Measurements from ENCODE around the gene NR4A1. TPM values are rescaled to one million over a fixed set of nuclear protein-coding genes. Genes with fewer than 3 reads are reported as not detected.
"Not testable (repeated sequence)": the region's sequence is repeated elsewhere in the genome, so short reads cannot be mapped to it uniquely, and the experiment has no call there.

NR4A1 gene
- total RNA-seq, 1 donor from 2014 or later = 11.4 TPM

DNA sequence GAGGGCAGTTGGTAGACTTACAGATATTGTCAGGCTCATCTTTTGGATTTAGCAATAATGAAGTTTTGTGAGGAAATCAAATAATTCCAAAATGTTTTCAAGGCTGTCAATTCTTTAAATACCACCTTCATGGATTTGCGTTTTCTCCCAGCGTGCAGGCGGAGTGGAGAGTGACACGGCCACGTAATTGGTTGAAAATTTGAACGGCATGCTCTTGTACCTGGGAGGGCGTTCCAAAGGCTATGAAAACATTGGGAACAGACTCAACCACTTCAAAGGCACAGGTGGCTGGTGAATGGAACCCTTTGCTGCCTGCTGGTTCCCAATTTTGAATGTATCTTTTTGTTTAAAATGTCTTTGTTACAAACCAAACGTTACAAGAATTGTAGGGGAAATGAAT lies 40.6 kb downstream of the NR4A1 start:
- Mint-ChIP-seq H3K4me3 (no peak overlapping the region), H3K9me3 (peaks cover 4% of the 10 kb centered on the region), H3K4me1 (ENCODE audit: unreplicated experiment) (no peaks in the 10 kb centered on the region), H3K27ac (no peak overlapping the region), H3K27me3 (peaks cover 65% of the 10 kb centered on the region), H3K36me3 (no peaks in the 10 kb centered on the region)
- no peak for DNase-seq (ENCODE audit: extremely low spot score, unreplicated experiment)
- TF ChIP-seq, protein P1, sequence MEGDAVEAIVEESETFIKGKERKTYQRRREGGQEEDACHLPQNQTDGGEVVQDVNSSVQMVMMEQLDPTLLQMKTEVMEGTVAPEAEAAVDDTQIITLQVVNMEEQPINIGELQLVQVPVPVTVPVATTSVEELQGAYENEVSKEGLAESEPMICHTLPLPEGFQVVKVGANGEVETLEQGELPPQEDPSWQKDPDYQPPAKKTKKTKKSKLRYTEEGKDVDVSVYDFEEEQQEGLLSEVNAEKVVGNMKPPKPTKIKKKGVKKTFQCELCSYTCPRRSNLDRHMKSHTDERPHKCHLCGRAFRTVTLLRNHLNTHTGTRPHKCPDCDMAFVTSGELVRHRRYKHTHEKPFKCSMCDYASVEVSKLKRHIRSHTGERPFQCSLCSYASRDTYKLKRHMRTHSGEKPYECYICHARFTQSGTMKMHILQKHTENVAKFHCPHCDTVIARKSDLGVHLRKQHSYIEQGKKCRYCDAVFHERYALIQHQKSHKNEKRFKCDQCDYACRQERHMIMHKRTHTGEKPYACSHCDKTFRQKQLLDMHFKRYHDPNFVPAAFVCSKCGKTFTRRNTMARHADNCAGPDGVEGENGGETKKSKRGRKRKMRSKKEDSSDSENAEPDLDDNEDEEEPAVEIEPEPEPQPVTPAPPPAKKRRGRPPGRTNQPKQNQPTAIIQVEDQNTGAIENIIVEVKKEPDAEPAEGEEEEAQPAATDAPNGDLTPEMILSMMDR (conservative IDR thresholded peaks at IDR 0.05) = no peak

- peak overlapping the region; percentile 76 for H3K27ac Mint-ChIP-seq
- H3K36me3 Mint-ChIP-seq = no peaks in the 10 kb centered on the region
- no peak for DNase-seq (ENCODE audit: extremely low spot score, unreplicated experiment)
- TF ChIP-seq, protein P1 (conservative IDR thresholded peaks at IDR 0.05) = no peak
- no peaks in the 10 kb centered on the region for H3K4me1 Mint-ChIP-seq (ENCODE audit: unreplicated experiment)
- H3K4me3 Mint-ChIP-seq = no peak overlapping the region
- H3K27me3 Mint-ChIP-seq = peaks cover 65% of the 10 kb centered on the region
- peaks cover 4% of the 10 kb centered on the region for H3K9me3 Mint-ChIP-seq
These were observed 42.1 kb downstream of the NR4A1 start for GRCh38 chr12:52093346-52093745.

DNA sequence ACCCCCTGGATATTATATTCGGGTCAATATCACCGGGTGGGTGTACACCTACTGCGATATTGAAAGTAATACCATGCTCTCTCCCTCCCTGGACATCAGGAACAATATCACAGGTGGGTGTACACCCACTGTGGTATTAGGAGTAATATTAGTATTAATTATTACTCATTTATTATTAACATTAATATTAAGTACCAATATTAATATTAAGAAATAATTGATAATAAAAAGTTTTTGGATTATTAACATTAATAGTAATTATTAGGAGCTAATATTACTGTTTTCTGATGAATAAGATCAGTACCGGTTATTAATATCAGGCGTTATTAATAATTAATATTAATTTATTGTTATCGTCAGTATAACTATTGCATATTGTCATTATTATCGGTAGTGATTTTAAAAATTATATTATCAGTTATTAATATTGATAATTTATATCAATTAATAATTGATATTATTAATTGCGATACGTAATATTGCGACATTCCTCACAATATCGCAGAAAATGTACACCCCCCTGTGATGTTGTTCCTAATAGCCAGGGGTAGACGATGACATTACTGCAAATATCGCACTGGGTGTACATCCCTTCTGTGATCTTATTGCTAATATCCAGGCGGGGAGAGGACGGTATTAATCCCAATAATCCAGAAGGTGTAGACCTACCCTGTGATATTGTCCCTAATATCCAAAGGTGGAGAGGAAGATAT lies 45.2 kb downstream of the NR4A1 start:
- Mint-ChIP-seq H3K27me3 (peaks cover 52% of the 10 kb centered on the region), H3K36me3 (no peaks in the 10 kb centered on the region), H3K27ac (no peak overlapping the region), H3K4me1 (ENCODE audit: unreplicated experiment) (no peaks in the 10 kb centered on the region), H3K9me3 (peaks cover 4% of the 10 kb centered on the region), H3K4me3 (no peak overlapping the region)
- TF ChIP-seq, protein P1 (conservative IDR thresholded peaks at IDR 0.05) = no peak
- DNase-seq (ENCODE audit: extremely low spot score, unreplicated experiment) = no peak

DNA sequence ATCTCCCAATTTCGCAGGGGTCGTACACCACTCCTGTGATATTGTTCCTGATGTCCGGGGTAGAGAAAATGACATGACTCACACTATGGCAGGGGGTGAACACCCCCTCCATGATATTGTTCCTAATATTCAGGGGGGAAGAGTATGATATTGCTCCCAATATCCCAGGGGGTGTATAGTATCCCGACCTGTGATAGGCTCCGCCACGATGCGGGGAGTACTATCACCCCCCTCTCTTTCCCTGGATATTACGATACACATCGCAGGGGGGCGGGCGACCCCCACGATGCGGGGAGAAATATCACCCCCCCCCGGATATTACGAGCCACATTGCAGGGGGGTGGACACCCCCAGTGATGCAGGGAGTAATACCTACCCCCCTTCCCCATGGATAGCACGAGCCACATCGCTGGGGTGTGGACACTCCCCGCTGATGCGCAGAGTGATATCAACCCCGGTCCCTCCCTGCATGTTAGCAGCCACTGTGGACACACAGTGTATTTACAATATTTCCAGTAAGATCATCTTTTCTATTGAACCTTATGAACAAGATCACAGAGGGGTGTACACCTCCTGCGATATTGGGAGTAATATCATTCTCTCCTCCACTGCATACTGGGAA lies 45.9 kb downstream of the NR4A1 start:
- no peak for DNase-seq (ENCODE audit: extremely low spot score, unreplicated experiment)
- TF ChIP-seq, protein P1 (conservative IDR thresholded peaks at IDR 0.05) = no peak
- Mint-ChIP-seq H3K9me3 (peaks cover 4% of the 10 kb centered on the region), H3K4me3 (no peak overlapping the region), H3K27ac (no peak overlapping the region), H3K36me3 (no peaks in the 10 kb centered on the region), H3K27me3 (peaks cover 51% of the 10 kb centered on the region), H3K4me1 (ENCODE audit: unreplicated experiment) (no peaks in the 10 kb centered on the region)

- H3K4me3 Mint-ChIP-seq; H3K36me3 Mint-ChIP-seq; H3K9me3 Mint-ChIP-seq; H3K4me1 Mint-ChIP-seq (ENCODE audit: unreplicated experiment); H3K27ac Mint-ChIP-seq; DNase-seq (ENCODE audit: extremely low spot score, unreplicated experiment): not testable (repeated sequence)
- peaks cover 46% of the 10 kb centered on the region for H3K27me3 Mint-ChIP-seq
These were observed 53.3 kb downstream of the NR4A1 start for GRCh38 chr12:52104431-52105089.

Other genes starting within 250 kb of the NR4A1 start
- 5.7 and 17.8 TPM in 2 replicates for gene FIGNL2, start 202.7 kb upstream of the NR4A1 start, total RNA-seq (ENCODE audit: low replicate concordance)
- 0.51 and 0.62 TPM in 2 replicates for gene ANKRD33, start 163.3 kb upstream of the NR4A1 start, total RNA-seq (ENCODE audit: low replicate concordance)
- gene ACVRL1, start 143.9 kb upstream of the NR4A1 start, total RNA-seq (ENCODE audit: low replicate concordance) = 0.46 and 0.95 TPM in 2 replicates
- gene ACVR1B, start 99.7 kb upstream of the NR4A1 start, total RNA-seq (ENCODE audit: low replicate concordance) = 36.0 and 36.1 TPM in 2 replicates
- gene TAMALIN, start 44.5 kb upstream of the NR4A1 start, total RNA-seq (ENCODE audit: low replicate concordance) = 4.2 and 16.5 TPM in 2 replicates
- gene ATG101, start 18.5 kb downstream of the NR4A1 start, total RNA-seq (ENCODE audit: low replicate concordance) = 35.7 and 48.7 TPM in 2 replicates
- gene SMIM41, start 28.3 kb downstream of the NR4A1 start, total RNA-seq (ENCODE audit: low replicate concordance) = not detected in 2 replicates
- gene KRT80, start 140.6 kb downstream of the NR4A1 start, total RNA-seq (ENCODE audit: low replicate concordance) = 23.1 and 65.1 TPM in 2 replicates
- gene KRT7, start 181.8 kb downstream of the NR4A1 start, total RNA-seq (ENCODE audit: low replicate concordance) = 125 and 293 TPM in 2 replicates
- 0.14 TPM in 1 of 2 replicates, not detected in the other for gene KRT86, start 223.2 kb downstream of the NR4A1 start, total RNA-seq (ENCODE audit: low replicate concordance)
- gene KRT81, start 240.1 kb downstream of the NR4A1 start, total RNA-seq (ENCODE audit: low replicate concordance) = 0.31 TPM in 2 replicates

Measured in type B pancreatic cell (in vitro differentiated cells).